ENCODE results near the gene CCDC117. TPM values are rescaled to one million over a fixed set of nuclear protein-coding genes. Genes with fewer than 3 reads are reported as not detected.
"Not testable (repeated sequence)": the region's sequence is repeated elsewhere in the genome, so short reads cannot be mapped to it uniquely, and the experiment has no call there.

The CCDC117 gene
- total RNA-seq, 3 donors from 2014 or later = 14.4 to 26.6 (median 17.1) TPM

GRCh38 chr22:28817919-28818859, 45.7 kb downstream of the CCDC117 start:
- peak; percentile 69 for ATAC-seq
- H3K9me3 ChIP-seq = no peaks in the 10 kb centered on the region
- no peak overlapping the region for H3K4me3 ChIP-seq
- TF ChIP-seq CTCF (IDR thresholded peaks at IDR 0.05) = no peak
- intact Hi-C loops (cut with DNase I, micrococcal nuclease) = no loop called here
- H3K36me3 ChIP-seq (ENCODE audit: low read depth) = no peaks in the 10 kb centered on the region
- H3K4me1 ChIP-seq (ENCODE audit: low read depth) = peaks cover 34% of the 10 kb centered on the region
- DNase-seq = peak in 2 of 3 donors; percentile 67 to 75

DNA sequence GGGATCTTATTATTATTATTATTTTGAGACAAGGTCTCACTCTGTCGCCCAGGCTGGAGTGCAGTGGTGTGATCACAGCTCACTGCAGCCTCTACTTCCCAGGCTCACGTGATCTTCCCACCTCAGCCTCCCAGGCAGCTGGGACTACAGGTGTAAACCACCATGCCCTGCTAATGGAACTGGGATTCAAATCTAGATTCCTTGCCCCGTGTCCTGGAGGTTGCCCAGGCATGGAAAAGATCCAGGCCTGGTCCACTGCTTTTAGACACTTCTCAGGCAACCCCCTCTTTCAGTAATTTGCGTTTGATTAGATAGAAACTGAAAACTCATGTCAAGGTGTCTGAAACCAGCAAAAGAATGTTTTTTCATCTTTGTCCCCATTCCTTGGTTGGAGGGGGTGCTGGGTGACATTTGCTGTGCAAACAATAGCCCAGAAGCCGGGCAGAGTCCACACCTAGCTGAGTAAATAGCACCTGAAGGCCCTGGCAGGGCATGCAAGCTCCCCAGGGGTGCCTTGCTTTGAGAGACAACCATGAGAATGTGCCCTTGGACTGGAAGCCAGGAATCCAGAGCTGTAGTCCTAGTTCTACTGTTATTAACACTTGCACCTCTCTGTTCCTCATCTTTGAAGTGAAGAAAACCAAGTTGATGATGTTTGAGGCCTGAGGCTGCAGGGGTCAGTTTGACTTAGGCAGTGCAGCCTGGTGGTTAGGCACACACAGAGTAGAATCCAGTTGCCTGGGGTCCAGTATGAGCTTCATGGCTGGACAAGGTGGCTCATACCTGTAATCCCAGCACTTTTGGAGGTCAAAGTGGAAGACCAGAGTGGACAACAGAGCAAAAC, 47.0 kb downstream of the CCDC117 start:
- Histone ChIP-seq H3K4me1 (ENCODE audit: low read depth) (peaks cover 31% of the 10 kb centered on the region), H3K36me3 (ENCODE audit: low read depth) (no peaks in the 10 kb centered on the region), H3K9me3 (no peaks in the 10 kb centered on the region), H3K4me3 (no peak overlapping the region)
- no peak for TF ChIP-seq CTCF (IDR thresholded peaks at IDR 0.05)
- ATAC-seq (peak; percentile 72), DNase-seq (peak; percentile 65 to 72 (median 70))
- intact Hi-C loops (cut with DNase I, micrococcal nuclease) = loop anchor here in 1 of 2 donors (10.0 kb wide), 1 partner anchor 215 kb away; no protein-coding TSS in a partner anchor

DNA sequence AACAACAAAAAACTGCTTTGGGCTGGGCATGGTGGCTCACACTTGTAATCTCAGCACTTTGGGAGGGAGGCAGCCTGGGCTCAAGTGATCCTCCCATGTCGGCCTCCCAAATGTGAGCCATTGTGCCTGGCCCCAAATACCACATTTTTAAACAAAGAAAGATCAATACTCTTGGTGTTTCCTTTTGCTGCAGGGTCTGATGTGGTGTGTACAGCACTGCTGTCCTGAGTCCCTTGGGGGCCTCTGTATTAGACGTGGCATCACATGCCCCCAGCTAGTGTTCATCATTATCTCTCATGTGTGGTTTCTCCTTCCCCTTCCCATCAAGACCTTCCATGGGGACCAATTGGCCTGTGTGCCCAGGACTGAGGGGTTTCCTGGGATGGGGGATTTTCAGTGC, 48.4 kb downstream of the CCDC117 start:
- intact Hi-C loops (cut with DNase I, micrococcal nuclease) = loop anchor here in 1 of 2 donors (10.0 kb wide), 1 partner anchor 216 kb away; no protein-coding TSS in a partner anchor
- no peaks in the 10 kb centered on the region for H3K36me3 ChIP-seq (ENCODE audit: low read depth)
- no peak for DNase-seq

DNA sequence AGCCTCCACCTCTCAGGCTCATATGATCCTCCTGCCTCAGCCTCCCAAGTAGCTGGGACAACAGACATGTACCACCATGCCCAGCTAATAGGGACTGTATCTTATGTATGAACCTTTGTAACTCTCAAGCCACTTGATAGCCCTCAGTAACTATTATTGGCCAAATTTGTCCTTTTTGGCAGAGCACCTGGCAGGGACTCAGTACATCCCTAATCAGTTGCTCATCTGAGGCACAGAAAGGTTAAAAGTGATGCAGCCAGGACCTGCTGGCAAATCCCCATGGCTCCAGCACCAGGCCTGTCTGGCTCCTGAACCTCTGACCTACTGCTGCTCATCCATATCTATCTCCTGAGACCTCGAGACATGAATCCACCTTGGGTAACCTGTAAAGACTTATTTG, 49.0 kb downstream of the CCDC117 start:
- DNase-seq (no peak), ATAC-seq (no peak)
- TF ChIP-seq CTCF (IDR thresholded peaks at IDR 0.05) = no peak

More for the DNA sequence above, 48.4 kb downstream of the CCDC117 start:
- ATAC-seq = no peak
- TF ChIP-seq CTCF (IDR thresholded peaks at IDR 0.05) = no peak
- H3K4me3 ChIP-seq = no peak overlapping the region
- H3K4me1 ChIP-seq (ENCODE audit: low read depth) = peaks cover 31% of the 10 kb centered on the region
- H3K9me3 ChIP-seq = no peaks in the 10 kb centered on the region

GRCh38 chr22:28822930-28823551, 50.5 kb downstream of the CCDC117 start:
- no peak overlapping the region for H3K4me3 ChIP-seq
- no peaks in the 10 kb centered on the region for H3K36me3 ChIP-seq (ENCODE audit: low read depth)
- peak in 1 of 3 donors; percentile 57 for DNase-seq
- intact Hi-C loops (cut with DNase I, micrococcal nuclease) = loop anchor here in 1 of 2 donors (10.0 kb wide), 1 partner anchor 218 kb away; no protein-coding TSS in a partner anchor
- peaks cover 18% of the 10 kb centered on the region for H3K4me1 ChIP-seq (ENCODE audit: low read depth)
- ATAC-seq = peak; percentile 72
- no peak for TF ChIP-seq CTCF (IDR thresholded peaks at IDR 0.05)
- H3K9me3 ChIP-seq = no peaks in the 10 kb centered on the region

More for the DNA sequence above, 49.0 kb downstream of the CCDC117 start:
- Histone ChIP-seq H3K9me3 (no peaks in the 10 kb centered on the region), H3K4me3 (no peak overlapping the region), H3K4me1 (ENCODE audit: low read depth) (peaks cover 31% of the 10 kb centered on the region), H3K36me3 (ENCODE audit: low read depth) (no peaks in the 10 kb centered on the region)
- intact Hi-C loops (cut with DNase I, micrococcal nuclease) = loop anchor here in 1 of 2 donors (10.0 kb wide), 1 partner anchor 217 kb away; no protein-coding TSS in a partner anchor

DNA sequence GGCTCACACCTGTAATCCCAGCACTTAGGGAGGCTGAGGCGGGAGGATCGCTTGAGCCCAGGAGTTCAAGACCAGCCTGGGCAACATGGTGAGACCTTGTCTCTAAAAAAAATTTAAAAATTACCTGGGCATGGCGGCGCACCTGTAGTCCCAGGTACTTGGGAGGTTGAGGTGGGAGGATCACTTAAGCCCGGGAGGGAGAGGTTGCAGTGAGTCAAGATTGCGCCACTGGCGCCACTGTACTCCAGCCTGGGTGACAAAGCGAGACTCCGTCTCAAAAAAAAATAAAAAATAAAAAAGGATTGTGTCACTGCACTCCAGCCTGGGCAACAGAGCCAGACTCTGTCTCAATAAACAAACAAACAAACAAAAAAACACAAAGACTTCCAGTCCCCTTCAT, 52.0 kb downstream of the CCDC117 start:
- intact Hi-C loops (cut with DNase I, micrococcal nuclease) = loop anchor here in 1 of 2 donors (10.0 kb wide), 1 partner anchor 220 kb away; no protein-coding TSS in a partner anchor
- not testable (repeated sequence) for H3K9me3 ChIP-seq; H3K36me3 ChIP-seq (ENCODE audit: low read depth); DNase-seq; H3K4me1 ChIP-seq (ENCODE audit: low read depth); H3K4me3 ChIP-seq; ATAC-seq

DNA sequence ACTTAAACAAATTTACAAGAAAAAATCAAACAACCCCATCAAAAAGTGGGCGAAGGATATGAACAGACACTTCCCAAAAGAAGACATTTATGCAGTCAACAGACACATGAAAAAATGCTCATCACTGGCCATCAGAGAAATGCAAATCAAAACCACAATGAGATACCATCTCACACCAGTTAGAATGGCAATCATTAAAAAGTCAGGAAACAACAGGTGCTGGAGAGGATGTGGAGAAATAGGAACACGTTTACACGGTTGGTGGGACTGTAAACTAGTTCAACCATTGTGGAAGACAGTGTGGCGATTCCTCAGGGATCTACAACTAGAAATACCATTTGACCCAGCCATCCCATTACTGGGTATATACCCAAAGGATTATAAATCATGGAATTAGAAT, 53.9 kb downstream of the CCDC117 start:
- ATAC-seq; DNase-seq; H3K4me3 ChIP-seq; H3K4me1 ChIP-seq (ENCODE audit: low read depth); H3K9me3 ChIP-seq; H3K36me3 ChIP-seq (ENCODE audit: low read depth): not testable (repeated sequence)
- intact Hi-C loops (cut with DNase I, micrococcal nuclease) = loop anchor here in 1 of 2 donors (10.0 kb wide), 1 partner anchor 222 kb away; no protein-coding TSS in a partner anchor
